Ishikawa (cell line): Measurements from ENCODE around the gene FADS1.

Experiments used
- CEBPB ChIP-seq: IDR thresholded peaks from 2 replicates; pipeline ENCODE4 v1.6.1; 2012
- CREB1 ChIP-seq: IDR thresholded peaks from 2 replicates; pipeline ENCODE4 v1.6.1; 2012; ENCODE audit warnings: low read depth
- EGR1 ChIP-seq: IDR thresholded peaks from 2 replicates; pipeline ENCODE4 v1.6.1; 2012
- EP300 ChIP-seq: IDR thresholded peaks from 2 replicates; pipeline ENCODE4 v1.6.1; 2012; ENCODE audit warnings: borderline replicate concordance
- FOXM1 ChIP-seq: IDR thresholded peaks from 2 replicates; pipeline ENCODE4 v1.6.1; 2012; ENCODE audit warnings: low read depth, borderline replicate concordance
- MAX ChIP-seq: IDR thresholded peaks from 2 replicates; pipeline ENCODE4 v1.6.1; 2012
- NFIC ChIP-seq: IDR thresholded peaks from 2 replicates; pipeline ENCODE4 v1.6.1; 2012
- RAD21 ChIP-seq: IDR thresholded peaks from 2 replicates; pipeline ENCODE4 v1.6.1; 2012; ENCODE audit warnings: low read depth
- REST ChIP-seq: IDR thresholded peaks from 2 replicates; pipeline ENCODE4 v1.6.1; 2012; ENCODE audit warnings: low read depth, mild to moderate bottlenecking
- TAF1 ChIP-seq: IDR thresholded peaks from 2 replicates; pipeline ENCODE4 v1.6.1; 2012; ENCODE audit warnings: low read depth, mild to moderate bottlenecking
- TCF12 ChIP-seq: IDR thresholded peaks from 2 replicates; pipeline ENCODE4 v1.6.1; 2012; ENCODE audit warnings: low read depth
- TEAD4 ChIP-seq: IDR thresholded peaks from 2 replicates; pipeline ENCODE4 v1.6.1; 2012
- USF1 ChIP-seq: IDR thresholded peaks from 2 replicates; pipeline ENCODE4 v1.6.1; 2012
- YY1 ChIP-seq: IDR thresholded peaks from 2 replicates; pipeline ENCODE4 v1.6.1; 2012; ENCODE audit warnings: low read depth
- ZBTB7A ChIP-seq: IDR thresholded peaks from 2 replicates; pipeline ENCODE4 v1.6.1; 2012; ENCODE audit warnings: low read depth

FADS1 gene

GRCh38 chr11:61791737-61792309 is 25.0 kb downstream of the FADS1 start:
- TF ChIP-seq NFIC = peak; percentile 31; the same call in 1 of the 2 replicates
- TF ChIP-seq ZBTB7A = no peak
- TF ChIP-seq MAX = no peak
- no peak for TF ChIP-seq EP300
- no peak for TF ChIP-seq YY1
- TF ChIP-seq FOXM1 = no peak
- TF ChIP-seq CEBPB = no peak

GRCh38 chr11:61787928-61788491 is 28.8 kb downstream of the FADS1 start:
- TF ChIP-seq RAD21 (peak; percentile 60), NFIC (no peak)

- TF ChIP-seq NFIC = no peak
Measured at GRCh38 chr11:61785837-61786402, 30.9 kb downstream of the FADS1 start.

GRCh38 chr11:61784506-61784805 is 32.3 kb downstream of the FADS1 start:
- TF ChIP-seq NFIC (no peak), EP300 (no peak), CREB1 (no peak), TEAD4 (no peak), CEBPB (no peak), YY1 (no peak), ZBTB7A (no peak), EGR1 (no peak), USF1 (no peak), TAF1 (no peak), REST (no peak), TCF12 (no peak), FOXM1 (no peak), MAX (no peak), RAD21 (no peak)

- no peak for TF ChIP-seq FOXM1
- no peak for TF ChIP-seq YY1
- no peak for TF ChIP-seq TAF1
- no peak for TF ChIP-seq MAX
- no peak for TF ChIP-seq ZBTB7A
- no peak for TF ChIP-seq RAD21
- no peak for TF ChIP-seq REST
- TF ChIP-seq EP300 = no peak
- no peak for TF ChIP-seq CEBPB
- no peak for TF ChIP-seq TCF12
- no peak for TF ChIP-seq TEAD4
- no peak for TF ChIP-seq NFIC
- no peak for TF ChIP-seq EGR1
- TF ChIP-seq CREB1 = no peak
- TF ChIP-seq USF1 = no peak
Measured at GRCh38 chr11:61783717-61784505, 32.9 kb downstream of the FADS1 start.

- no peak for TF ChIP-seq TAF1
- no peak for TF ChIP-seq USF1
- no peak for TF ChIP-seq TCF12
Measured at GRCh38 chr11:61782841-61783240, 34.0 kb downstream of the FADS1 start.
